Thymus (tissue), 11 donors: ENCODE results near the gene GAS2L1. TPM values are rescaled to one million over a fixed set of nuclear protein-coding genes. Genes with fewer than 3 reads are reported as not detected.

Source experiments
- DNase-seq, 9 donors: peaks; one replicate each; pipeline ENCODE4 v3.0.0-alpha.2; 2013; ENCODE audit warnings: low spot score in 9 of 9, low read depth in 6 of 9, missing footprints in 1 of 9
- H3K27ac ChIP-seq, 2 donors: one replicate each; pipeline ENCODE4 v1.5.1; 2013; ENCODE audit warnings: control low read depth in 1 of 2, low read depth in 1 of 2, low read length in 1 of 2, mild to moderate bottlenecking in 1 of 2, moderate library complexity in 1 of 2
- H3K27me3 ChIP-seq, 2 donors: one replicate each; pipeline ENCODE4 v1.5.1; 2013; ENCODE audit warnings: low read length in 1 of 2; ENCODE audit not compliant: control insufficient read depth in 2 of 2, insufficient read depth in 1 of 2
- H3K36me3 ChIP-seq, 2 donors: one replicate each; pipeline ENCODE4 v1.5.1; 2013; ENCODE audit warnings: low read length in 1 of 2, mild to moderate bottlenecking in 1 of 2, moderate library complexity in 1 of 2; ENCODE audit not compliant: control insufficient read depth in 2 of 2, insufficient read depth in 2 of 2
- H3K4me1 ChIP-seq, 2 donors: one replicate each; pipeline ENCODE4 v1.5.1; 2013; ENCODE audit warnings: low read length in 2 of 2; ENCODE audit not compliant: control insufficient read depth in 2 of 2, insufficient read depth in 2 of 2
- H3K4me3 ChIP-seq, 2 donors: one replicate each; pipeline ENCODE4 v1.5.1; 2013; ENCODE audit warnings: low read length in 2 of 2, control low read depth in 1 of 2, mild to moderate bottlenecking in 1 of 2
- H3K9me3 ChIP-seq, 2 donors: one replicate each; pipeline ENCODE4 v1.5.1; 2013; ENCODE audit warnings: low read length in 1 of 2, mild to moderate bottlenecking in 1 of 2; ENCODE audit not compliant: control insufficient read depth in 2 of 2, insufficient read depth in 1 of 2
- WGBS: extraction: QIAGEN DNeasy Blood & Tissue Kit; methylation state at CpG from one replicate; pipeline ENCODE4 v1.1.7; 2013; 5-methylcytosine and 5-hydroxymethylcytosine counted together
- polyA plus RNA-seq: library from polyadenylated mRNA; stranded (reverse); fragments of 200-250 nt; gene quantifications from one replicate; pipeline ENCODE4 v1.2.3, GENCODE V29; 2013
- total RNA-seq: library from RNA; stranded (reverse); fragments of 120-200 nt; gene quantifications from one replicate; pipeline ENCODE4 v1.2.4, GENCODE V29; 2013
- donor health status: healthy.

GAS2L1 gene
- total and polyA plus RNA-seq, 2 donors = 0.80 to 6.0 TPM

- WGBS = 62% methylated on average over 7 of the region's 7 CpGs
- Histone ChIP-seq H3K4me3 (no peak overlapping the region), H3K4me1 (peaks cover 0 to 15% of the 10 kb centered on the region in 2 donors), H3K9me3 (peaks cover 0 to 6% of the 10 kb centered on the region in 2 donors), H3K36me3 (peaks cover 7% of the 10 kb centered on the region in 2 donors), H3K27ac (no peak overlapping the region), H3K27me3 (peaks cover 26 to 65% of the 10 kb centered on the region in 2 donors)
- no peak for DNase-seq
Observed at GRCh38 chr22:29305836-29306174, 645 bp upstream of the GAS2L1 start.

GRCh38 chr22:29306835-29307595, 565 bp downstream of the GAS2L1 start:
- WGBS = 17% methylated on average over 83 of the region's 83 CpGs
- no peaks in the 10 kb centered on the region for H3K36me3 ChIP-seq
- peaks cover 0 to 6% of the 10 kb centered on the region in 2 donors for H3K9me3 ChIP-seq
- H3K27ac ChIP-seq = peak overlapping the region in 1 of 2 donors; percentile 32
- H3K27me3 ChIP-seq = peaks cover 36 to 76% of the 10 kb centered on the region in 2 donors
- peak in 1 of 9 donors; percentile 32 for DNase-seq
- peaks cover 0 to 18% of the 10 kb centered on the region in 2 donors for H3K4me1 ChIP-seq
- H3K4me3 ChIP-seq = peak overlapping the region; percentile 39 to 50

DNA sequence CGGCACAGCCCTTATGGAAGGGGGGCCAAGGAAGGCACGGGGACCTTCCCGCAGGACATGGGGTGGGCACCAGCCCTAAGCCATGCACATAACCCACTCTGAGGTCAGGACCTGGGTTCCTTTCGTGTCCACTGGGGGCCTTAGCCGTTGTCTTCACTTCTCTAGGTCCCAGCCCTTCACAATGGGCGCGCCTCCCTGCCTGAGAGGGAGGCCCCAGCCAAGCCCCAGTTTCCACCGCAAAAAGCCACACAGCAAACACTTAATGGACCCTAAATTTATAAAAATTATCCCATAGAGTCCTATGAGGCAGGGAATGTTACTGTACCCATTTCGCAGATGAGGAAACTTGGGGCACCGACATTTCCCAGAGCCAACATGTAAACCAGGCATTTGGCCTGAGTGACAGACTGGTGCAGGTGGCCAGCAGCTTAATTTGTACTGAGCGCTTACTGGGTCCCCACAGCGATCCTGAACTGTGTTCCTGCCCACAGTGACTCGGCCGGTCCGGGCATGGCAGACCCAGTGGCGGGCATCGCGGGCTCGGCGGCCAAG, 1.2 kb downstream of the GAS2L1 start:
- 94% methylated on average over 20 of the region's 20 CpGs for whole genome bisulfite sequencing
- Histone ChIP-seq H3K9me3 (peaks cover 0 to 6% of the 10 kb centered on the region in 2 donors), H3K4me3 (no peak overlapping the region), H3K27me3 (peaks cover 41 to 82% of the 10 kb centered on the region in 2 donors), H3K27ac (no peak overlapping the region), H3K4me1 (peaks cover 0 to 18% of the 10 kb centered on the region in 2 donors), H3K36me3 (no peaks in the 10 kb centered on the region)
- no peak for DNase-seq

DNA sequence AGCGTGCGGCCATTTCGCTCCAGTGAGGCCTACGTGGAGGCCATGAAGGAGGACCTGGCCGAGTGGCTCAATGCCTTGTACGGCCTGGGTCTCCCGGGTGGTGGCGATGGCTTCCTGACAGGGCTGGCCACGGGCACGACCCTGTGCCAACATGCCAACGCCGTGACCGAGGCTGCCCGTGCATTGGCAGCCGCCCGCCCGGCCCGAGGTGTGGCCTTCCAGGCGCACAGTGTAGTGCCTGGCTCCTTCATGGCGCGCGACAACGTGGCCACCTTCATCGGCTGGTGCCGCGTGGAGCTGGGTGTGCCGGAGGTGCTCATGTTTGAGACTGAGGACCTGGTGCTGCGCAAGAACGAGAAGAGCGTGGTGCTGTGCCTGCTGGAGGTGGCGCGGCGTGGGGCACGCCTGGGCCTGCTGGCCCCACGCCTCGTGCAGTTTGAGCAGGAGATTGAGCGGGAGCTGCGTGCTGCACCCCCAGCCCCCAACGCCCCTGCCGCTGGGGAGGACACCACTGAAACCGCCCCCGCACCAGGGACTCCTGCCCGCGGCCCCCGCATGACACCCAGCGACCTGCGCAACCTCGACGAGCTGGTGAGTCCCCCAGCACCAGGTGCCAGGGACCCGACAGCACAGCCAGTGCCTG, 1.8 kb downstream of the GAS2L1 start:
- 95% methylated on average over 50 of the region's 50 CpGs for WGBS
- Histone ChIP-seq H3K9me3 (peaks cover 4 to 6% of the 10 kb centered on the region in 2 donors), H3K27me3 (peaks cover 47 to 88% of the 10 kb centered on the region in 2 donors), H3K36me3 (no peaks in the 10 kb centered on the region), H3K4me3 (no peak overlapping the region), H3K27ac (no peak overlapping the region), H3K4me1 (peaks cover 0 to 18% of the 10 kb centered on the region in 2 donors)
- DNase-seq = no peak

DNA sequence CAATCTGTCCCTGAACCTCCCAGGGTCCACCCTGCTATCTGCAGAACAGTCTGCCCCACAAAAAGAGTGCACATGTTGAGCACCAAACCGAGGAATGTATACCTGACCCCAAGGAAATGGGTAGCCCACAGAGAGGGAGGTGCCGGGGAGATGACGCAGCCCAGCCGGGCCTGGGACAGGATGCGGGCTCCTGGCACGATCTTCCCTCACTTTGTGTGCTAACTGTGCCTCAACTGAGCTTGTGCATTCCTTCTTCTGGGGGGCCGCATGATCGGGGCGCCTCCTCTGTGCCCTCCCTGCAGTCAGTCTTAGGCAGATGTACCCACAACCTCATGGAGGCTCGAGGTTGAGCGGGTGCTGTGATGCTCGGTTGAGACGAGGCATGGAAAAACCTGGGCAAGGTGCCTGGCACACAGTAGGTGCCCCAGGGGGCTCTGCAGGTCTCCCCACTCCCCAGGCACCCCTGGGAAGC, 2.4 kb downstream of the GAS2L1 start:
- Histone ChIP-seq H3K9me3 (peaks cover 5 to 10% of the 10 kb centered on the region in 2 donors), H3K4me3 (no peak overlapping the region), H3K27ac (no peak overlapping the region), H3K27me3 (peaks cover 52 to 94% of the 10 kb centered on the region in 2 donors), H3K36me3 (no peaks in the 10 kb centered on the region), H3K4me1 (peaks cover 0 to 19% of the 10 kb centered on the region in 2 donors)
- no peak for DNase-seq
- WGBS = 69% methylated on average over 13 of the region's 13 CpGs

DNA sequence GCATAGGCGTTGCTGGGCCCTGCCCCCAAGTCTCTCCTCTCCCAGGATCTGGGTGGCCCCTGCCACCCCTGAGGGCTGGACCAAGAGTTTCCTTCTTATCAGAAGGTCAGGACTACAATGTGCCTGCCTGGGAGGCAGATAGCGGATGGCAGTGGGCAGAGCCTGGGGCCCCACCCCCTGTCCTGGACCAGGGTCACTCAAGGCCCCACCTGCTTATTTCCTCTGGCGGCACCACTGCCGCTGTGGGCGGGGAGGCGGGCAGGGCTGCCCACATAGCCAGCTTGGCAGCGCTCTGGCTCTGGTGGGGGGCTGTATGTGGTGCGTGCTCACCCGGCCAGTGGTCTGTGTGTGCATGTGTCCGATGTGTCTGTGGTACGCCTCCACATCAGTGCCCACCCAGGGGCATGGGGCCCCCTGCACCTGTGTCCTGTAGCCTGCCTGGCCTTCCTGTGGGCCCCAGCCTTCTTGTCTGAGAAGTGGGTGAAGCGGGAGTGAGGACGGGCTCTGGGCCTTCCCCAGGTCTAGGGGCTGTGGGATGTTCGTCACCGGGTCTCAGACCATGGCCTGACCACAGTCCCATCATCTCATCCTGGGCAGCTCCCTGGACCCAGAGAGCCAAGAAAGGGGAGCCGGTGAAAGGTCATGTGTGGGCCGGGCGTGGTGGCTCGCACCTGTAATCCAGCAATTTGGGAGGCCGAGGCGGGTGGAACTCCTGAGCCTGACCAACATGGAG, 3.0 kb downstream of the GAS2L1 start:
- WGBS = 91% methylated on average over 21 of the region's 21 CpGs
- peaks cover 59 to 95% of the 10 kb centered on the region in 2 donors for H3K27me3 ChIP-seq
- no peak for DNase-seq
- H3K27ac ChIP-seq = no peak overlapping the region
- no peak overlapping the region for H3K4me3 ChIP-seq
- no peaks in the 10 kb centered on the region for H3K36me3 ChIP-seq
- H3K4me1 ChIP-seq = peaks cover 0 to 26% of the 10 kb centered on the region in 2 donors
- H3K9me3 ChIP-seq = peaks cover 5 to 10% of the 10 kb centered on the region in 2 donors

GRCh38 chr22:29310065-29310862, 3.8 kb downstream of the GAS2L1 start:
- Histone ChIP-seq H3K36me3 (no peaks in the 10 kb centered on the region), H3K27me3 (peaks cover 67 to 96% of the 10 kb centered on the region in 2 donors), H3K9me3 (peaks cover 5 to 10% of the 10 kb centered on the region in 2 donors), H3K4me3 (no peak overlapping the region), H3K27ac (no peak overlapping the region), H3K4me1 (peaks cover 0 to 28% of the 10 kb centered on the region in 2 donors)
- DNase-seq = no peak
- WGBS = 91% methylated on average over 28 of the region's 28 CpGs

DNA sequence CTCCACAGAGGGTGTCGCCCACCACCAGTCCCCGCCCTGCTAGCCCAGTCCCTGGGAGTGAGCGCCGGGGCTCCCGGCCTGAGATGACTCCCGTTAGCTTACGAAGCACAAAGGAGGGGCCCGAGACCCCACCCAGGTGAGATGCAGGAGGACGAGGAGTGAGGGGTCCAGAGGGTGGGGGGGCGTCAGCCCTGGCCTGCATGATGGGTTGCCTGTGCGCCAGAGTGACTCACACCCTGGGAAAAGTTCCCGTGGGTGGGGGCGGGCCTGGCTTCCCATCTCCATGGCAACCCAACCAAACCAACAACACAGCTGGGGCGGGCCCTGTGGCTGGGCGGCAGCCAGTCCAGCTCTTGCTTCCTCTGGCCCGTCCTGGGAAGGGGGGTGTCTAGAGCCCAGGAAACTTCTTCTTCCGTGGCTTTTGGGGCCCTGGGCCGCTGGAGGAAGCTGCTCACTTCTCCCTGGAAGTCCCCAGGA, 4.5 kb downstream of the GAS2L1 start:
- no peak overlapping the region for H3K27ac ChIP-seq
- H3K9me3 ChIP-seq = peaks cover 5 to 10% of the 10 kb centered on the region in 2 donors
- H3K27me3 ChIP-seq = peaks cover 73 to 95% of the 10 kb centered on the region in 2 donors
- peak in 5 of 9 donors; percentile 6 to 52 (median 25) for DNase-seq
- H3K4me3 ChIP-seq = no peak overlapping the region
- 28% methylated on average over 18 of the region's 18 CpGs for WGBS
- no peaks in the 10 kb centered on the region for H3K36me3 ChIP-seq
- peaks cover 0 to 27% of the 10 kb centered on the region in 2 donors for H3K4me1 ChIP-seq
